ENCODE measurements around the gene IGSF10. TPM values are rescaled to one million over a fixed set of nuclear protein-coding genes. Genes with fewer than 3 reads are reported as not detected.

Gene IGSF10
- total RNA-seq, 1 experiment from 2014 or later = 0.31 TPM

GRCh38 chr3:151467069-151467468 lies 6.2 kb upstream of the IGSF10 start:
- no peak for DNase-seq (ENCODE audit: low spot score)

GRCh38 chr3:151462991-151463390 lies 2.1 kb upstream of the IGSF10 start:
- no peak for DNase-seq (ENCODE audit: low spot score)

GRCh38 chr3:151462278-151462780 lies 1.5 kb upstream of the IGSF10 start:
- DNase-seq (ENCODE audit: low spot score) = no peak

- DNase-seq (ENCODE audit: low spot score) = no peak
These were observed 633 bp downstream of the IGSF10 start for GRCh38 chr3:151460228-151460627.

GRCh38 chr3:151459358-151459757 lies 1.5 kb downstream of the IGSF10 start:
- no peak for DNase-seq (ENCODE audit: low spot score)

- DNase-seq (ENCODE audit: low spot score) = no peak
These were observed 4.8 kb downstream of the IGSF10 start for GRCh38 chr3:151456065-151456464.

- DNase-seq (ENCODE audit: low spot score) = no peak
These were observed 8.0 kb downstream of the IGSF10 start for GRCh38 chr3:151452841-151453240.

- no peak for DNase-seq (ENCODE audit: low spot score)
These were observed 8.5 kb downstream of the IGSF10 start for GRCh38 chr3:151452368-151452767.

- no peak for DNase-seq (ENCODE audit: low spot score)
These were observed 14.9 kb downstream of the IGSF10 start for GRCh38 chr3:151446002-151446340.

- DNase-seq (ENCODE audit: low spot score) = peak; percentile 90
These were observed 15.4 kb downstream of the IGSF10 start for GRCh38 chr3:151445273-151446001.

GRCh38 chr3:151443583-151443982 lies 17.3 kb downstream of the IGSF10 start:
- DNase-seq (ENCODE audit: low spot score) = peak; percentile 24

GRCh38 chr3:151440940-151441339 lies 19.9 kb downstream of the IGSF10 start:
- DNase-seq (ENCODE audit: low spot score) = no peak

GRCh38 chr3:151439652-151440125 lies 21.2 kb downstream of the IGSF10 start:
- DNase-seq (ENCODE audit: low spot score) = peak; percentile 83

GRCh38 chr3:151437906-151438305 lies 23.0 kb downstream of the IGSF10 start:
- no peak for DNase-seq (ENCODE audit: low spot score)

- no peak for DNase-seq (ENCODE audit: low spot score)
These were observed 24.0 kb downstream of the IGSF10 start for GRCh38 chr3:151436675-151437446.

- peak; percentile 73 for DNase-seq (ENCODE audit: low spot score)
These were observed 26.5 kb downstream of the IGSF10 start for GRCh38 chr3:151434151-151434890.

GRCh38 chr3:151432616-151433372 lies 28.1 kb downstream of the IGSF10 start:
- no peak for DNase-seq (ENCODE audit: low spot score)

GRCh38 chr3:151431940-151432339 lies 28.9 kb downstream of the IGSF10 start:
- DNase-seq (ENCODE audit: low spot score) = peak; percentile 86

GRCh38 chr3:151430821-151431484 lies 29.9 kb downstream of the IGSF10 start:
- no peak for DNase-seq (ENCODE audit: low spot score)

GRCh38 chr3:151428386-151428785 lies 32.5 kb downstream of the IGSF10 start:
- DNase-seq (ENCODE audit: low spot score) = peak; percentile 38

- no peak for DNase-seq (ENCODE audit: low spot score)
These were observed 34.6 kb downstream of the IGSF10 start for GRCh38 chr3:151426341-151426657.
